ENCODE measurements around the gene PKP1.

The PKP1 gene

DNA sequence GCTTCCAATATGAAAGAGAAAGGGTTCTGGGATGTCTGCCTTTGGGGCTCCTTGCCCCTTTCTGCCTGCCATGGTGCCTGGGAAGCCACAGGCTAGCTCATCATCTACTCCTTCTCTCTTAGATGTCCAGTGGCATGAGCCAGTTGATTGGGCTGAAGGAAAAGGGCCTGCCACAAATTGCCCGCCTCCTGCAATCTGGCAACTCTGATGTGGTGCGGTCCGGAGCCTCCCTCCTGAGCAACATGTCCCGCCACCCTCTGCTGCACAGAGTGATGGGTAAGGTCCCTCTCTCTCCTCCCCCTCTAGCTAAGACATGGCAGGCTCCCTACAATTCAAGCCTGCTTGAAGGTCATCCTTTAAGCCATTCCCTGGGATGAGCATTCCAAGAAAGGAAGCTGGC lies 41.0 kb downstream of the PKP1 start:
- H3K4me3 ChIP-seq (ENCODE audit: low read depth, low read length): no peak overlapping the region
- TF ChIP-seq, protein P1, sequence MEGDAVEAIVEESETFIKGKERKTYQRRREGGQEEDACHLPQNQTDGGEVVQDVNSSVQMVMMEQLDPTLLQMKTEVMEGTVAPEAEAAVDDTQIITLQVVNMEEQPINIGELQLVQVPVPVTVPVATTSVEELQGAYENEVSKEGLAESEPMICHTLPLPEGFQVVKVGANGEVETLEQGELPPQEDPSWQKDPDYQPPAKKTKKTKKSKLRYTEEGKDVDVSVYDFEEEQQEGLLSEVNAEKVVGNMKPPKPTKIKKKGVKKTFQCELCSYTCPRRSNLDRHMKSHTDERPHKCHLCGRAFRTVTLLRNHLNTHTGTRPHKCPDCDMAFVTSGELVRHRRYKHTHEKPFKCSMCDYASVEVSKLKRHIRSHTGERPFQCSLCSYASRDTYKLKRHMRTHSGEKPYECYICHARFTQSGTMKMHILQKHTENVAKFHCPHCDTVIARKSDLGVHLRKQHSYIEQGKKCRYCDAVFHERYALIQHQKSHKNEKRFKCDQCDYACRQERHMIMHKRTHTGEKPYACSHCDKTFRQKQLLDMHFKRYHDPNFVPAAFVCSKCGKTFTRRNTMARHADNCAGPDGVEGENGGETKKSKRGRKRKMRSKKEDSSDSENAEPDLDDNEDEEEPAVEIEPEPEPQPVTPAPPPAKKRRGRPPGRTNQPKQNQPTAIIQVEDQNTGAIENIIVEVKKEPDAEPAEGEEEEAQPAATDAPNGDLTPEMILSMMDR (IDR thresholded peaks at IDR 0.05; ENCODE audit: low read depth, low read length): no peak

DNA sequence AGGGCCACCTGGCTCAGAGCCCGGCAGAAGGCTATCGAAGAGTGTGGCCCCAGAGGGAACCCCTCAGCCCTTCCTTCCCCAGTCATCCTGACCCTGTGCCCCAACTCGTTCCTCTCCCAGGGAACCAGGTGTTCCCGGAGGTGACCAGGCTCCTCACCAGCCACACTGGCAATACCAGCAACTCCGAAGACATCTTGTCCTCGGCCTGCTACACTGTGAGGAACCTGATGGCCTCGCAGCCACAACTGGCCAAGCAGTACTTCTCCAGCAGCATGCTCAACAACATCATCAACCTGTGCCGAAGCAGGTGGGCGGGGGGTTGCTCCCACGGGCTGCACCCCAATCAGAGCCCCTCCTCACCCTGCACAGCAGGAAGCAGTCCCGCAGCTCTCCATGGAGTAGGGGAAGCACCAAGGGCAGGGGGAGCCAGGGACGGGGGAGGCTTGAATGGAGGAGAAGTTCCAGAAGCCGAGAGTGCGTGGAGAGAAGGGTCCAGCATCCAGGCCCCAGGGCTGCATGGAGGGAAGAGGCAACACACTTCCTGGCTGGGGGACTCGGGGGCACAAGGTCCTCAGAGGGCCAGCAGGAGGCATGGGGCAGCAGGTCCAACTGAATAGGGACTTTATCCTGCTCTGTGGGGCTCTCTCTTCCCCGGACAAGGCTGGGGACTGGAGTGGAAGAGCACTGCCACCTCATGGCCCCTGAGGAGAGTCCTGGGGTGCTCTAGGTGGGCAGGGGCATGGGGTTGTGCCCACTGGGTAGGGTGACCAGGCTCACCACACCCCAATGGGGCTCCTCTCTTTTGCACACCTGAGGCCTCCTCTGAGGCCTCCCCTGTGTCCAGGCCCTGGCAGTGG lies 41.7 kb downstream of the PKP1 start:
- TF ChIP-seq, protein P1 (IDR thresholded peaks at IDR 0.05; ENCODE audit: low read depth, low read length): no peak
- no peak overlapping the region for H3K4me3 ChIP-seq (ENCODE audit: low read depth, low read length)

DNA sequence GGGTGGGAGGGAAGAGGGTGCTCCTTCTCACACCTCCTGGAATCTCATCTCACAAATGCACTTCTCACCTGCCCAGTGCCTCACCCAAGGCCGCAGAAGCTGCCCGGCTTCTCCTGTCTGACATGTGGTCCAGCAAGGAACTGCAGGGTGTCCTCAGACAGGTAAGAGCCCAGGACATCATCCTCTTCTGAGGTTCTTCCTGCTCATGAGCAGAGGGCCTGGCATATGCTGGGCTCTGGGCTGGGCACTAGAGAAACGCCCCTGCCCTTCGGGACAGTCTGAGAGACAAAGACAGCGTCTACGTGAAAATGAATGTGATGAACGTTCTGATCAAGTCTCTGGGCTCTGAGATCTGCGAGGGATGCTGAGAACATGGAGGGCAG lies 42.4 kb downstream of the PKP1 start:
- TF ChIP-seq, protein P1 (IDR thresholded peaks at IDR 0.05; ENCODE audit: low read depth, low read length): no peak
- no peak overlapping the region for H3K4me3 ChIP-seq (ENCODE audit: low read depth, low read length)

DNA sequence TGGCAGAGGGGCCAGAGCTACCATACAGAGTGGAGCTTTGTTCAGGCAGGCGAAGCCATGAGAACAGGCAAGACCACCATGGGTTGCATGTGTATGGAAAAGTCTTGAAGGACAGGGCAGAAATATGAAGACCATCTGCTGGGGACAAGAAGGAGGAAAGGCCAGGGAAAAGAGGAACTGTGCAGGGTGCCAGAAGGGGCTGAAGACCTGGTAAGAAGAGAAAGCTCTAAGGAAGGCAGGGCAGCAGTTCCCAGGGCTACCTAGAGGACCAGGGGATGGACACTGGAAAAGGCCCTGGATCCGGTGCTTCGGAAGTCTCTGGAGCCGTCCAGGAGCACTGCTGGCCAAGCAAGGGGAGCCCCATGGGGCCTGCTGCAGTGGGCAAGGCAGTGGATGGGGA lies 43.4 kb downstream of the PKP1 start:
- TF ChIP-seq, protein P1 (IDR thresholded peaks at IDR 0.05; ENCODE audit: low read depth, low read length): no peak
- H3K4me3 ChIP-seq (ENCODE audit: low read depth, low read length): no peak overlapping the region

DNA sequence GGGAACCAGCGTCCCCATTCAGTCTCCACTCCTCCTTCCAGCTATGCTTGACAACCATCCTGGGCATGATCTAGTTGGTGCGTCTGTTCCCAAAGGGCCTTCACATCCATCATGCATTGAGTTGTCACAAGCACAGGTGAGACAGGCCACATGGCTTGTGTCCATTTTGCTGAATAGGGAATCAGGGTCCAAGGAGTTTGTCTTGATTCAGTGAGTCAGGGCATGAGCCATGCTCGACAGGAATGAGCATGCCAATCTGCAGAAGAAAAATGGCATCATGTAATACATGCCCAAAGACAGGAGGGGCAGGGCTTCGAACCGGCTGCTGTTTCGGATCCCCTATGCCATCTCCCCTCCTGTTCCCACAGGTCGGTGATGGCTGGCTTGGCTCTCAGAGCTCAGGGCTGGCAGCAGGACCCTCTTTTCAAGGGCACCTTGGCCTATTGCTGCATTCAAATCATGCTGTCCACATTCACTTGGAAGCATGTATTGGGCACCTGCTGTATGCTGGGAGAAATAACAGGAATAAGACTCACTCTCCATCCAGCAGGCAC lies 44.5 kb downstream of the PKP1 start:
- TF ChIP-seq, protein P1 (IDR thresholded peaks at IDR 0.05; ENCODE audit: low read depth, low read length): no peak

DNA sequence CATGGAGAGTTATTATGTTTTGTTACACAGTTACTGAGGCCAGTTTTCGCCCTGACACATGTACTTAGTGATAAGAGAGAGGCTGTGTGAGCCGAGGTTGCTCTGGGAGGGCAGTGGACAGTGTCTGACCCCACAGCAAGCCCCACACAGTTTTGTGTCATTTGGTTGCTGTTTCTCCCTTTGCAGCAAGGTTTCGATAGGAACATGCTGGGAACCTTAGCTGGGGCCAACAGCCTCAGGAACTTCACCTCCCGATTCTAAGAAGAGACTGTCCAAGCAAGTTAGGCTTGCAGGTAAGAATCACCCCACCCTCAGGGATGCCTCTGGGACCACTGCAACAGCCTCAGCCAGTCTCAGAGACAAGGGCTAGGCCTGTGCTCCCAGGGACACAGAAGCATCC lies 45.3 kb downstream of the PKP1 start:
- TF ChIP-seq, protein P1 (IDR thresholded peaks at IDR 0.05; ENCODE audit: low read depth, low read length): no peak
- H3K4me3 ChIP-seq (ENCODE audit: low read depth, low read length): no peak overlapping the region

More for the DNA sequence above, 44.5 kb downstream of the PKP1 start:
- no peak overlapping the region for H3K4me3 ChIP-seq (ENCODE audit: low read depth, low read length)

DNA sequence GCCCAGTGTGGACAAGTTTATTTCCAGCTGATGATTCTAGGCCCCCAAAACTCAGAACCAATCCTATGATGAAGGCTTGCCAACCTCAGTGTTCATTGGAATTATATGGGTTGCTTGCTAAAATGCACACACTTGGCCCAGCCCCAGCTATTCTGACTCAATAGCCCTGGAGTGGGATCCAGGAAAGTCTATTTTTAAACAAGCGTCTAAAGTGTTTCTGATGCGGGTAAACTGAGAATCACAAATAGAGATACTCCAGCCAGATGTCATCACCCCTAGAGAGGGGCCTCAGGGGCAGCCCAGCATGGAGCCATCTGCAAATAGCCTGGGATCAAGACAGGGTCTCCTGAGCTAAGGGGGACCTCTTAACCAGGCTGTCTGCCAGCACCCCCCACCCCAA lies 46.0 kb downstream of the PKP1 start:
- no peak overlapping the region for H3K4me3 ChIP-seq (ENCODE audit: low read depth, low read length)
- TF ChIP-seq, protein P1 (IDR thresholded peaks at IDR 0.05; ENCODE audit: low read depth, low read length): no peak
